HL-60 (cell line): ENCODE measurements around the gene NOC4L.

Source experiments
- DNase-seq, 2 experiments: peaks; one replicate each; pipeline ENCODE4 v3.0.0-alpha.2; 2010 to 2020; ENCODE audit warnings: low read depth in 1 of 2, low spot score in 1 of 2
- H3K27ac ChIP-seq: fragments of 250-450 bp; sonication (Bioruptor Pico); replicated peaks from 2 replicates; pipeline ENCODE4 v1.5.1; 2020; ENCODE audit warnings: mild to moderate bottlenecking, moderate library complexity
- H3K27me3 ChIP-seq: fragments of 250-450 bp; sonication (Bioruptor Pico); 2 replicates; pipeline ENCODE4 v1.5.1; 2021; ENCODE audit warnings: mild to moderate bottlenecking, moderate library complexity; ENCODE audit not compliant: insufficient read depth, poor library complexity, severe bottlenecking
- H3K4me3 ChIP-seq: replicated peaks from 2 replicates; pipeline ENCODE4 v1.5.1; 2011; ENCODE audit warnings: mild to moderate bottlenecking, control low read depth, low read length; ENCODE audit not compliant: insufficient read depth
- GABPA ChIP-seq: IDR thresholded peaks from 2 replicates; pipeline ENCODE4 v1.6.1; 2012; ENCODE audit warnings: low read depth
- POLR2AphosphoS5 ChIP-seq: IDR thresholded peaks from 2 replicates; pipeline ENCODE4 v1.6.1; 2012; ENCODE audit warnings: low read depth
- SPI1 ChIP-seq: IDR thresholded peaks from 2 replicates; pipeline ENCODE4 v1.6.1; 2012; ENCODE audit warnings: low read depth, mild to moderate bottlenecking, borderline replicate concordance
- TF ChIP-seq, protein P1 (sequence below): IDR thresholded peaks from 2 replicates; pipeline ENCODE4 v1.6.1; 2012; ENCODE audit warnings: low read depth; ENCODE audit not compliant: insufficient replicate concordance
- TF ChIP-seq, protein P2 (sequence below): IDR thresholded peaks from one replicate; pipeline ENCODE4 v1.5.1; 2011; ENCODE audit warnings: low read length, control low read depth, inconsistent platforms; ENCODE audit not compliant: insufficient read depth

NOC4L gene

DNA sequence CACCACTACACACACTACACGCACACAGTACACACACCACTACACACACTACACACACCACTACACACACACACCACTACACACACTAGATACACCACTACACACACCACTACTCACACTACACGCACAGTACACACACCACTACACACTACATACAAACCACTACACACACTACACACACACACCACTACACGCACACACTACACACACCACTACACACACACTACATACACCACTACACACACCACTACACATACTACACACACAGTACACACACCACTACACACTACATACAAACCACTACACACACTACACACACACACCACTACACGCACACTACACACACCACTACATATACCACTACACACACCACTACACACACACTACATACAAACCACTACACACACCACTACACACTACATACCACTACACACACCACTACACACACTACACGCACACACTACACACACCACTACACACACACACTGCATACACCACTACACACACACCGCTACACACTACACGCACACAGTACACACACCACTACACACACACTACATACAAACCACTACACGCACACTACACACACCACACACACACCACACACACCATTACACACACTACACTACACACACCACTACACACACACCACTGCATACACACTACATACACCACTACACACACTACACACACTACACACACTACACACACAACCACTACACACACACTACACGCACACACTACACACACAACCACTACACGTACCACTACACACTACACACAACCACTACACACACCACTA is 11.7 kb downstream of the NOC4L start:
- TF ChIP-seq, protein P1, sequence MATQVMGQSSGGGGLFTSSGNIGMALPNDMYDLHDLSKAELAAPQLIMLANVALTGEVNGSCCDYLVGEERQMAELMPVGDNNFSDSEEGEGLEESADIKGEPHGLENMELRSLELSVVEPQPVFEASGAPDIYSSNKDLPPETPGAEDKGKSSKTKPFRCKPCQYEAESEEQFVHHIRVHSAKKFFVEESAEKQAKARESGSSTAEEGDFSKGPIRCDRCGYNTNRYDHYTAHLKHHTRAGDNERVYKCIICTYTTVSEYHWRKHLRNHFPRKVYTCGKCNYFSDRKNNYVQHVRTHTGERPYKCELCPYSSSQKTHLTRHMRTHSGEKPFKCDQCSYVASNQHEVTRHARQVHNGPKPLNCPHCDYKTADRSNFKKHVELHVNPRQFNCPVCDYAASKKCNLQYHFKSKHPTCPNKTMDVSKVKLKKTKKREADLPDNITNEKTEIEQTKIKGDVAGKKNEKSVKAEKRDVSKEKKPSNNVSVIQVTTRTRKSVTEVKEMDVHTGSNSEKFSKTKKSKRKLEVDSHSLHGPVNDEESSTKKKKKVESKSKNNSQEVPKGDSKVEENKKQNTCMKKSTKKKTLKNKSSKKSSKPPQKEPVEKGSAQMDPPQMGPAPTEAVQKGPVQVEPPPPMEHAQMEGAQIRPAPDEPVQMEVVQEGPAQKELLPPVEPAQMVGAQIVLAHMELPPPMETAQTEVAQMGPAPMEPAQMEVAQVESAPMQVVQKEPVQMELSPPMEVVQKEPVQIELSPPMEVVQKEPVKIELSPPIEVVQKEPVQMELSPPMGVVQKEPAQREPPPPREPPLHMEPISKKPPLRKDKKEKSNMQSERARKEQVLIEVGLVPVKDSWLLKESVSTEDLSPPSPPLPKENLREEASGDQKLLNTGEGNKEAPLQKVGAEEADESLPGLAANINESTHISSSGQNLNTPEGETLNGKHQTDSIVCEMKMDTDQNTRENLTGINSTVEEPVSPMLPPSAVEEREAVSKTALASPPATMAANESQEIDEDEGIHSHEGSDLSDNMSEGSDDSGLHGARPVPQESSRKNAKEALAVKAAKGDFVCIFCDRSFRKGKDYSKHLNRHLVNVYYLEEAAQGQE, result no peak
- TF ChIP-seq POLR2AphosphoS5 (no peak), GABPA (no peak), SPI1 (no peak)
- TF ChIP-seq, protein P2, sequence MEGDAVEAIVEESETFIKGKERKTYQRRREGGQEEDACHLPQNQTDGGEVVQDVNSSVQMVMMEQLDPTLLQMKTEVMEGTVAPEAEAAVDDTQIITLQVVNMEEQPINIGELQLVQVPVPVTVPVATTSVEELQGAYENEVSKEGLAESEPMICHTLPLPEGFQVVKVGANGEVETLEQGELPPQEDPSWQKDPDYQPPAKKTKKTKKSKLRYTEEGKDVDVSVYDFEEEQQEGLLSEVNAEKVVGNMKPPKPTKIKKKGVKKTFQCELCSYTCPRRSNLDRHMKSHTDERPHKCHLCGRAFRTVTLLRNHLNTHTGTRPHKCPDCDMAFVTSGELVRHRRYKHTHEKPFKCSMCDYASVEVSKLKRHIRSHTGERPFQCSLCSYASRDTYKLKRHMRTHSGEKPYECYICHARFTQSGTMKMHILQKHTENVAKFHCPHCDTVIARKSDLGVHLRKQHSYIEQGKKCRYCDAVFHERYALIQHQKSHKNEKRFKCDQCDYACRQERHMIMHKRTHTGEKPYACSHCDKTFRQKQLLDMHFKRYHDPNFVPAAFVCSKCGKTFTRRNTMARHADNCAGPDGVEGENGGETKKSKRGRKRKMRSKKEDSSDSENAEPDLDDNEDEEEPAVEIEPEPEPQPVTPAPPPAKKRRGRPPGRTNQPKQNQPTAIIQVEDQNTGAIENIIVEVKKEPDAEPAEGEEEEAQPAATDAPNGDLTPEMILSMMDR, result no peak
- Histone ChIP-seq H3K4me3 (no peak overlapping the region), H3K27me3 (no peaks in the 10 kb centered on the region), H3K27ac (no peak overlapping the region)
- DNase-seq, result no peak

DNA sequence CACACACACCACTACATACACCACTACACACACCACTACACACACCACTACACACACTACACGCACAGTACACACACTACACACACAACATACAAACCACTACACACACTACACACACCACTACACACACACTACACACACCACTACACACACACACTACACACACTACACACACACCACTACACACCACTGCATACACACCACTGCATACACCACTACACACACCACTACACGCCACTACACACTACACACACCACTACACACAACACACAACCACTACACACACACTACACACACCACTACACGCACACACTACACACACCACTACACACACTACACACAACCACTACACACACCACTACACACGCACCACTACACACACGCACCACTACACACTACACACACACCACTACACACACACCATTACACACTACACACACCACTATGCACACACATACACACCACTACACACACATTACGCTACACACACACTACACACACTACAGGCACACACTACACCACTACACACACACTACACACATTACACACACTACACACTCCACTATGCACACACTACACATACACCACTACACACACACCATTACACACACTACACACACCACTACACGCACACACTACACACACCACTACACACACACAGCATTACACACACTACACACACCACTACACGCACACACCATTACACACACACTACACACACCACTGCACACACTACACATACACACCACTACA is 12.5 kb downstream of the NOC4L start:
- H3K4me3 ChIP-seq, result no peak overlapping the region
- DNase-seq, result no peak
- no peaks in the 10 kb centered on the region for H3K27me3 ChIP-seq
- no peak overlapping the region for H3K27ac ChIP-seq
- TF ChIP-seq, protein P2, result no peak
- no peak for TF ChIP-seq GABPA
- no peak for TF ChIP-seq SPI1
- TF ChIP-seq, protein P1, result no peak
- TF ChIP-seq POLR2AphosphoS5, result no peak

DNA sequence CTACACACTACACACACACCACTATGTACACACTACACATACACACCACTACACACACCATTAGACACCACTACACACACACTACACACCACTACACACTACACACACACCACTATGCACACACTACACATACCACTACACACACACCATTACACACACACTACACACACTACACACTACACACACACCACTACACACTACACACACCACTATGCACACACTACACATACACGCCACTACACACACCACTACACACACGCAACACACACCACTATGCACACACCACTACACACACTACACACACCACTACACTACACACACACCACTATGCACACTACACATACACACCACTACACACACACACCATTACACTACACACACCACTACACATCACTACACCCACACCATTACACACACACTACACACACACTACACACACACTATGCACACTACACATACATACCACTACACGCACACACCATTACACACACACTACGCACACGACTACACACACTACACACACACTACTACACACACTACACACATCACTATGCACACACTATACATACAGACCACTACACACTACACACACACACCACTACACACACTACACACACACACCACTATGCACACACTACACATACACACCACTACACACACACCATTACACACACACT is 13.6 kb downstream of the NOC4L start:
- TF ChIP-seq SPI1, result no peak
- TF ChIP-seq, protein P1, result no peak
- no peak for TF ChIP-seq POLR2AphosphoS5
- TF ChIP-seq GABPA, result no peak
- TF ChIP-seq, protein P2, result no peak

More for the DNA sequence above, 13.6 kb downstream of the NOC4L start:
- H3K27ac ChIP-seq, result no peak overlapping the region
- no peaks in the 10 kb centered on the region for H3K27me3 ChIP-seq
- no peak overlapping the region for H3K4me3 ChIP-seq
- no peak for DNase-seq
